NB4 (cell line): ENCODE results near the gene BIRC5.

ENCODE experiments used
- CTCF ChIP-seq: IDR thresholded peaks from one replicate; pipeline ENCODE4 v1.5.1; 2012; ENCODE audit warnings: low read depth, low read length
- MAX ChIP-seq: IDR thresholded peaks from 2 replicates; pipeline ENCODE4 v1.6.1; 2011; ENCODE audit warnings: low read depth, low read length
- POLR2A ChIP-seq: IDR thresholded peaks from 2 replicates; pipeline ENCODE4 v1.6.1; 2011; ENCODE audit warnings: mild to moderate bottlenecking; ENCODE audit not compliant: insufficient read length; ENCODE audit errors: extremely low read depth

- no peak for TF ChIP-seq CTCF
- no peak for TF ChIP-seq POLR2A
- TF ChIP-seq MAX, result no peak
Observed at GRCh38 chr17:78258323-78259191, 44.5 kb downstream of the BIRC5 start.
